Esophagus muscularis mucosa (tissue), 4 donors: Measurements from ENCODE around the gene ANO6. TPM values are rescaled to one million over a fixed set of nuclear protein-coding genes. Genes with fewer than 3 reads are reported as not detected.

Experiments used
- DNase-seq: peaks from one replicate; pipeline ENCODE4 v3.0.0-alpha.2; 2017; ENCODE audit errors: extremely low spot score
- H3K27ac ChIP-seq, 4 donors: fragments of 200-600 bp; sonication (generic); replicated peaks in 1 of 4; 1 replicate in 3 of 4; 2 replicates in 1 of 4; pipeline ENCODE4 v1.5.1; 2016 to 2019; ENCODE audit warnings: mild to moderate bottlenecking in 1 of 4
- H3K27me3 ChIP-seq, 4 donors: fragments of 200-600 bp; sonication (generic); one replicate each; pipeline versions ENCODE4 v1.5.1 to v1.6.0; 2016 to 2019
- H3K36me3 ChIP-seq, 4 donors: fragments of 200-600 bp; sonication (generic); one replicate each; pipeline ENCODE4 v1.5.1; 2016 to 2019
- H3K4me1 ChIP-seq, 4 donors: fragments of 200-600 bp; sonication (generic); one replicate each; pipeline ENCODE4 v1.5.1; 2016 to 2019
- H3K4me3 ChIP-seq, 4 donors: fragments of 200-600 bp; sonication (generic); 1 replicate in 2 of 4; 2 replicates in 2 of 4; pipeline ENCODE4 v1.5.1; 2016 to 2019; ENCODE audit warnings: mild to moderate bottlenecking in 4 of 4, moderate library complexity in 1 of 4
- H3K9me3 ChIP-seq, 4 donors: fragments of 200-600 bp; sonication (generic); 1 replicate in 3 of 4; 2 replicates in 1 of 4; pipeline ENCODE4 v1.5.1; 2016 to 2019
- EP300 ChIP-seq: sonication (generic); formaldehyde crosslinking; IDR thresholded peaks from one replicate; pipeline ENCODE4 v1.6.1; 2017; ENCODE audit warnings: antibody characterized with exemption
- POLR2A ChIP-seq: fragments of 450-650 bp; IDR thresholded peaks from one replicate; pipeline ENCODE4 v1.6.1; 2017; ENCODE audit warnings: antibody characterized with exemption, moderate library complexity, mild to moderate bottlenecking, low read depth
- POLR2AphosphoS5 ChIP-seq, 2 donors: sonication (generic); formaldehyde crosslinking; IDR thresholded peaks; one replicate each; pipeline ENCODE4 v1.6.1; 2017; ENCODE audit warnings: antibody characterized with exemption in 2 of 2
- WGBS: methylation state at CpG from one replicate; pipeline ENCODE4 v1.1.5; 2018; 5-methylcytosine and 5-hydroxymethylcytosine counted together
- intact Hi-C: fragments of 100-400 bp; cut with DNase I; formaldehyde crosslinking; loops from one replicate; pipeline ENCODE4 v1.15.1; 2023
- small RNA-seq, 3 donors: library from RNA; depleted of rRNA; stranded (forward); fragments of <200 nt; gene quantifications; one replicate each; pipeline ENCODE3, GENCODE V24; 2016
- total RNA-seq, 4 donors: library from RNA; depleted of rRNA; stranded (reverse); fragments of >200 nt; gene quantifications; one replicate each; pipeline versions ENCODE4 v1.1.0 to v1.2.1, GENCODE V29; 2016
- TF ChIP-seq, protein P1 (sequence below), 3 experiments: fragments of 200-600 bp in 2 of 3; fragments of 450-650 bp in 1 of 3; sonication (generic) in 2 of 3; IDR thresholded peaks; one replicate each; pipeline ENCODE4 v1.5.1; 2017 to 2019; ENCODE audit warnings: antibody characterized with exemption in 3 of 3, mild to moderate bottlenecking in 2 of 3, moderate library complexity in 1 of 3

ANO6 gene
- total RNA-seq, 4 donors from 2014 or later, result 141 to 208 (median 166) TPM

DNA sequence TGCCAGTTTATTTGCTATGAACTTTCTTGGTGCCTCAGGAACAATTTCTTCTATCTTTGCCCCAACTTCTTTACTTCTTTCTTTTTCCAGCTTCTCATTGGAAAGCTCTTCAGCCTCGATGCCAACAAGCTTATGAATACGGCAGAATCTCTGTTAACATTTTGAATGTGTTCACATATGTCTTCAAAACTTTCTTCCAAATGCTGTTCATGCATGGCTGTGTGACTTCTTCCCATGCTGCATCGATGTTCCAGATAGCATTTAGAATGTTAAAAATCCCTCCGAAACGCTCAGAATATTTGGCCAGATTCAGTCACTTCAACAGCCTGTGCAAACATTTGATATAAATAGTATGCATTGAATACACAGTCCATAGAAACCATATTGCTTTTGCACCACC lies 265.9 kb downstream of the ANO6 start:
- TF ChIP-seq, protein P1, sequence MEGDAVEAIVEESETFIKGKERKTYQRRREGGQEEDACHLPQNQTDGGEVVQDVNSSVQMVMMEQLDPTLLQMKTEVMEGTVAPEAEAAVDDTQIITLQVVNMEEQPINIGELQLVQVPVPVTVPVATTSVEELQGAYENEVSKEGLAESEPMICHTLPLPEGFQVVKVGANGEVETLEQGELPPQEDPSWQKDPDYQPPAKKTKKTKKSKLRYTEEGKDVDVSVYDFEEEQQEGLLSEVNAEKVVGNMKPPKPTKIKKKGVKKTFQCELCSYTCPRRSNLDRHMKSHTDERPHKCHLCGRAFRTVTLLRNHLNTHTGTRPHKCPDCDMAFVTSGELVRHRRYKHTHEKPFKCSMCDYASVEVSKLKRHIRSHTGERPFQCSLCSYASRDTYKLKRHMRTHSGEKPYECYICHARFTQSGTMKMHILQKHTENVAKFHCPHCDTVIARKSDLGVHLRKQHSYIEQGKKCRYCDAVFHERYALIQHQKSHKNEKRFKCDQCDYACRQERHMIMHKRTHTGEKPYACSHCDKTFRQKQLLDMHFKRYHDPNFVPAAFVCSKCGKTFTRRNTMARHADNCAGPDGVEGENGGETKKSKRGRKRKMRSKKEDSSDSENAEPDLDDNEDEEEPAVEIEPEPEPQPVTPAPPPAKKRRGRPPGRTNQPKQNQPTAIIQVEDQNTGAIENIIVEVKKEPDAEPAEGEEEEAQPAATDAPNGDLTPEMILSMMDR (IDR thresholded peaks at IDR 0.05), result no peak
- TF ChIP-seq POLR2A, result no peak
- no peak for TF ChIP-seq EP300
- TF ChIP-seq POLR2AphosphoS5 (IDR thresholded peaks at IDR 0.05), result no peak
- intact Hi-C loops, result no loop called here
- Histone ChIP-seq H3K36me3 (no peaks in the 10 kb centered on the region), H3K27ac (no peak overlapping the region), H3K4me3 (no peak overlapping the region), H3K27me3 (no peaks in the 10 kb centered on the region), H3K4me1 (peaks cover 0 to 7% (median 6%) of the 10 kb centered on the region in 4 donors), H3K9me3 (peaks cover 0 to 5% (median 0%) of the 10 kb centered on the region in 4 donors)
- 77% methylated on average over 5 of the region's 5 CpGs for WGBS
- no peak for DNase-seq

- no peak overlapping the region for H3K27ac ChIP-seq
- no peak overlapping the region for H3K4me3 ChIP-seq
- TF ChIP-seq, protein P1 (IDR thresholded peaks at IDR 0.05), result no peak
- TF ChIP-seq EP300 (no peak), POLR2AphosphoS5 (IDR thresholded peaks at IDR 0.05) (no peak), POLR2A (no peak)
- H3K27me3 ChIP-seq, result no peaks in the 10 kb centered on the region
- no peak for DNase-seq
- peaks cover 0 to 4% (median 0%) of the 10 kb centered on the region in 4 donors for H3K9me3 ChIP-seq
- no peaks in the 10 kb centered on the region for H3K36me3 ChIP-seq
- WGBS, result 50% methylated on average over 2 of the region's 2 CpGs
- H3K4me1 ChIP-seq, result peaks cover 0 to 7% (median 6%) of the 10 kb centered on the region in 4 donors
- intact Hi-C loops, result no loop called here
These were observed 267.7 kb downstream of the ANO6 start for GRCh38 chr12:45483571-45483970.

Small RNA genes lying within 50 kb of the gene (small RNA-seq; reads per million reads assigned to genes)
- 0 reads per million in 3 donors for gene AC009248.2

Other genes with a start within 250 kb of the ANO6 start
- not detected for gene DBX2, start 165.0 kb upstream of the ANO6 start, total RNA-seq